ENCODE results near the gene TNFAIP2.
A peak's percentile ranks its signal among the peaks of the same experiment; 100 is the strongest.

Gene TNFAIP2

GRCh38 chr14:103089386-103090335 lies 33.6 kb upstream of the TNFAIP2 start:
- no peak overlapping the region for H3K27ac ChIP-seq
- DNase-seq (ENCODE audit: low spot score): no peak
- no peak overlapping the region for H3K4me3 ChIP-seq
- TF ChIP-seq CTCF (IDR thresholded peaks at IDR 0.05): no peak

- Histone ChIP-seq H3K4me3 (peak overlapping the region; percentile 73), H3K27ac (no peak overlapping the region)
- no peak for DNase-seq (ENCODE audit: low spot score)
- no peak for TF ChIP-seq CTCF (IDR thresholded peaks at IDR 0.05)
Measured at GRCh38 chr14:103090481-103091020, 32.7 kb upstream of the TNFAIP2 start.

GRCh38 chr14:103091041-103091882 lies 32.0 kb upstream of the TNFAIP2 start:
- Histone ChIP-seq H3K4me3 (peak overlapping the region; percentile 73), H3K27ac (peak overlapping the region in 1 of 2 donors; percentile 5)
- DNase-seq (ENCODE audit: low spot score): no peak
- no peak for TF ChIP-seq CTCF (IDR thresholded peaks at IDR 0.05)

- H3K4me3 ChIP-seq: peak overlapping the region; percentile 73
- TF ChIP-seq CTCF (IDR thresholded peaks at IDR 0.05): no peak
- DNase-seq (ENCODE audit: low spot score): no peak
- H3K27ac ChIP-seq: peak overlapping the region in 1 of 2 donors; percentile 5
Measured at GRCh38 chr14:103091883-103092222, 31.4 kb upstream of the TNFAIP2 start.

- Histone ChIP-seq H3K27ac (peak overlapping the region in 1 of 2 donors; percentile 72), H3K4me3 (peak overlapping the region; percentile 48)
- TF ChIP-seq CTCF (IDR thresholded peaks at IDR 0.05): no peak
- DNase-seq (ENCODE audit: low spot score): no peak
Measured at GRCh38 chr14:103093856-103094405, 29.3 kb upstream of the TNFAIP2 start.

GRCh38 chr14:103094406-103095209 lies 28.7 kb upstream of the TNFAIP2 start, which contains the start of gene EXOC3L4:
EXOC3L4 (plus strand) TSS chr14:103094725; CDS start chr14:103100220, 5,495 bp downstream.
- no peak for DNase-seq (ENCODE audit: low spot score)
- no peak for TF ChIP-seq CTCF (IDR thresholded peaks at IDR 0.05)
- Histone ChIP-seq H3K4me3 (peak within 1 kb of the TSS; percentile 48), H3K27ac (peak within 1 kb of the TSS in 1 of 2 donors; percentile 72)
